Measurements from ENCODE around the gene FGG.

GRCh38 chr4:154623436-154623835 lies 11.0 kb upstream of the FGG start:
- TF ChIP-seq EP300 (IDR thresholded peaks at IDR 0.05) (no peak), CTCF (IDR thresholded peaks at IDR 0.05) (no peak), POLR2A (IDR thresholded peaks at IDR 0.05; ENCODE audit: low read depth) (no peak), POLR2AphosphoS5 (IDR thresholded peaks at IDR 0.05) (no peak)
